ENCODE results near the gene PAX8. TPM values are rescaled to one million over a fixed set of nuclear protein-coding genes. Genes with fewer than 3 reads are reported as not detected.

PAX8 gene
- total and polyA plus RNA-seq, 12 donors, result 0.08 to 2.0 (median 0.41) TPM; not detected in 3

- DNase-seq (no peak), ATAC-seq (no peak)
- Histone ChIP-seq H3K27me3 (no peaks in the 10 kb centered on the region), H3K4me1 (peaks cover 0 to 28% (median 6%) of the 10 kb centered on the region in 9 donors), H3K4me3 (no peak overlapping the region), H3K9me3 (no peaks in the 10 kb centered on the region), H3K36me3 (no peaks in the 10 kb centered on the region), H3K27ac (no peak overlapping the region)
- TF ChIP-seq CTCF (IDR thresholded peaks at IDR 0.05), result no peak
- 85 to 92% methylated on average over 3 of the region's 3 CpGs for WGBS, 2 donors
- intact Hi-C loops (cut with DNase I), result no loop called here
These were observed 51.0 kb downstream of the PAX8 start for GRCh38 chr2:113227698-113228097.

GRCh38 chr2:113227290-113227689, 51.4 kb downstream of the PAX8 start:
- no peak overlapping the region for H3K27ac ChIP-seq
- H3K27me3 ChIP-seq, result no peaks in the 10 kb centered on the region
- no peaks in the 10 kb centered on the region for H3K36me3 ChIP-seq
- no peak for TF ChIP-seq CTCF (IDR thresholded peaks at IDR 0.05)
- H3K4me3 ChIP-seq, result no peak overlapping the region
- H3K9me3 ChIP-seq, result no peaks in the 10 kb centered on the region
- WGBS, 2 donors, result 77 to 90% methylated on average over 1 of the region's 1 CpG
- ATAC-seq (no peak), DNase-seq (no peak)
- intact Hi-C loops (cut with DNase I), result no loop called here
- H3K4me1 ChIP-seq, result peaks cover 0 to 24% (median 6%) of the 10 kb centered on the region in 9 donors

- no peaks in the 10 kb centered on the region for H3K27me3 ChIP-seq
- ATAC-seq (no peak), DNase-seq (no peak)
- WGBS, 2 donors, result 77% methylated on average over 4 of the region's 4 CpGs
- H3K4me3 ChIP-seq, result no peak overlapping the region
- TF ChIP-seq CTCF (IDR thresholded peaks at IDR 0.05), result no peak
- no peak overlapping the region for H3K27ac ChIP-seq
- no peaks in the 10 kb centered on the region for H3K36me3 ChIP-seq
- intact Hi-C loops (cut with DNase I), result no loop called here
- H3K4me1 ChIP-seq, result peaks cover 0 to 20% (median 6%) of the 10 kb centered on the region in 9 donors
- no peaks in the 10 kb centered on the region for H3K9me3 ChIP-seq
These were observed 52.3 kb downstream of the PAX8 start for GRCh38 chr2:113226462-113226861.

GRCh38 chr2:113225263-113226259, 53.2 kb downstream of the PAX8 start:
- TF ChIP-seq CTCF (IDR thresholded peaks at IDR 0.05), result no peak
- WGBS, 2 donors, result 65 to 66% methylated on average over 12 of the region's 12 CpGs
- Histone ChIP-seq H3K4me1 (peaks cover 0 to 12% (median under 1%) of the 10 kb centered on the region in 9 donors), H3K9me3 (no peaks in the 10 kb centered on the region), H3K36me3 (no peaks in the 10 kb centered on the region), H3K27ac (no peak overlapping the region), H3K27me3 (no peaks in the 10 kb centered on the region), H3K4me3 (no peak overlapping the region)
- DNase-seq, result no peak
- intact Hi-C loops (cut with DNase I), result no loop called here
- peak in 5 of 8 donors; percentile 22 to 61 (median 43) for ATAC-seq
